ENCODE data around the gene LRCH1.

The LRCH1 gene

DNA sequence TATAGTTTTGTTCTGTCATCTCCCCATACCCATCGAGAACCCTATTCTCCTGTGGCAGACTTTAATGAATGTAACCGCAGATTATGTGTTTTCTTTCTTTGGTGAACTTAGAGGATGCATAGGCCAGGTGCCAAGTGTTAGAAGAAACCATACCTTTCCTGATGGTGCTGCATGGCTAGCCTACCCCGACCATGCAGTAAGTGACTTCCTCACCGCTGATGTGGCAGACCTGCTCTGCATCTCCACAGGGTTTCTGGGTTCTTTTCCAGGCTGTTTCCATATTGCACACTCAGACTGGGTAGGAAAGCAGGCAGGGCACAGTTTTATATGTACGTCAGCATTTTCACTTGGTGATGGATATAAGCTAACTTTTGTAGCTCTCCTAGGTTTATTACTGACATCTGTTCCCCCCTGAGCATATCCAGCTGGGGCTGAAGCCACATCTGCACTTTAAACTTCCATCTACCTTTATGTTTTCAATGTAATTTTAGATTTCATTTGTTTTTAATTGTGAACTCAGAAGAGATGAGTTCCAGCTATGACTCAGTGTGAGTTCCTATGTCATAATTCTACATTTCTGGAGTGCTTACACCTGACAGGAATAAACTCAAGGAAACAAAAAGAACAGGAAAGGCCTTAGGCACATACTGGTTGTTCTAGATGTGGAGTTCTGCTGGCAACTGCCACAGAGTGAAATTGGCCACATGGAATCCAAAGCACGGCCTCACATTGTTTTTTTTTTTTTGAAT lies 42.3 kb downstream of the LRCH1 start:
- DNase-seq = no peak

- DNase-seq = no peak
Measured at GRCh38 chr13:46595885-46596275, 42.9 kb downstream of the LRCH1 start.

DNA sequence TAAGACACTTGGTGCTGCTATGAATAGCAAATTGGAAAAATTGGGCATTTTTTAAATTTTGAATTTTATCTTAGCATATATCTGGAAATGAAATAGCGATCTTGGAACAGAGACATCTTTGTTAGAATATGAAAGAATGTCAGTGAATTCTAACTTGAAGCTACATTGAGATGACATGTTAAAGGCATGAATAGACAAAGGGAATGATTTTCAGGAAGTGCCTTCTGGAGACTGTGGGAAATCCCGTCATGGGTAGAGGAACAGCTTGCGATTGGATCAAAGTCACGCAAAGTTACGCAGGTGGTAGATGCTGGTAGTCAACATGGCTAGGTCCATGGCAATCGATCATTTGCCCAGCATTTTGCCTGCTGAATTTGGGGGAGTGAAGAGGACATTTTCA lies 43.5 kb downstream of the LRCH1 start:
- DNase-seq = no peak

DNA sequence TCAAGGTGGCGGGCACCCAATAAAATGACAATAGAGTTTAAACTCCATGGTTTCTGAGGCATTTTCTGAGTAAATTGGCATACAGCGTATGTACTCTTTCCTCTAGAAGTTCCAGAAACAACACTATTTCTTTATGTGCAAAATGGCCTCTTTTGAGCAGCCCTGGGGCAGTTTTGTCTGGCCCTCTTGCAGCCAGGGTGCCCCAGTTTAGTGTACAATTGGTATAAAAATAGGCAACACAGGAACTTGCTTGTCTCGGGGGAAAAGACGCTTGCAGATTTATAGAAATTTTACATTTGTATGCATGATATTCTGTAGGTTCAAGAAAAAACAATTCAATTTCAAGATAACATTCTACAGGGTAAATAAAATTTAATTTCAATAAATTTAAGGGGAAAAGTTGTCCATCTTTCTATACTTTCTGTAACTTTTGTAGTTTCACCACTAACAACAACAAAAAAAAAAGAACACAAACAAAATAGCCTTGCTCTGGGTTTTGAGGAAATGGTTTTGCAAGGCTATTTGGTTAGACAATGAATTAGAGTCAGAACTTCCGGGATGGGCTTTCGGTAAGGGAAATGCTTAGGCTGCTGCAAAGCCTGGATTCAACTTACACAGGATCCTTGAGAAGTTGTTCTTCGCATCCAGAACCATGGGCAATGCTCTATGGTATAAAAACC lies 45.3 kb downstream of the LRCH1 start:
- DNase-seq = no peak

DNA sequence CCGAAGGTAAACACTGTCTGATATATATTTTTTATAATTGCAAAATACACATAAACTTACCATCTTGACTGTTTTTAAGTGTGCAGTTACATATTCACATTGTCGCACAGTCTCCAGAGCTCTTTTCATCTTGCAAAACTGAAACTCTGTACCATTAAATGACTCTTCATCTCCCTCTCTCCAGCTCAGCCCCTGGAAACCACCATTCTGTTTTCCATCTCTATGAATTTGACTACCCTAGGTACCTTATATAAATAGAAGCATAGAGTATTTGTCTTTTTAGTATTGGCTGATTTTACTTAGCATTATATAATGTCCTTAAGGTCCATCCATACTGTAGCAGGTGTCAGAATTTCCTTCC lies 45.8 kb downstream of the LRCH1 start:
- DNase-seq = no peak

DNA sequence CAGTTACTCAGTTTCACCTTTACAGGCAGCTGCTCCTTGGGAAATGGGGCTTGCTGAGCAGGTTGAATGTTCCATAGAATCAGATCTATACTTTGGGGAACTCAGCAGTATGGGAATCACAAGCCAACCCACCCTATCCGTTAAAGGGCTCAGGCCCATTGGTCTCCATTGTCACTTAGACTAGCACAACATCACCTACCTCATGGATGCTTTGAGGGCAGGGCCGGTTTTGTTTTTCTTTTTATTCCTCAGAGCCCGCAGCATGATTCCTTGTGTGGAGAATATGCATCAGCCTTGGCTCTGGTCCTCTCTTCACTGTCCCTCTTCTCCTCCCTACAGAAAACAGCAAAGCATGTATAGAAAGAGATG lies 48.0 kb downstream of the LRCH1 start:
- DNase-seq = no peak

DNA sequence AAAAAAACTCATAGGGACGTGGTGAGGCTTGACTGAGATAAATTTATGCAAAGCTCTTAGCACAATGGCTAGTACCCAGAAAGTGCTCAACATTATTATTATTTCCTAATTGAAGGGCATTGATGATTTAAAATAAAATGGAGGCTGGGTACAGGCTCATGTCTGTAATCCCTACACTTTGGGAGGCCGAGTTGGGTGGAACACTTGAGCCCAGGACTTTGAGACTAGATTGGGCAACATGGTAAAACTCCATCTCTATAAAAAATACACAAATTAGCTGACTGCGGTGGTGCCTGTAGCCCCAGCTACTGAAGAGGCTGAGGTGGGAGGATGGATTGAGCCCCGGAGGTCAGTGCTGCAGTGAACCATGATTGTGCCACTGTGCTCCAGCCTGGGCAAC lies 49.6 kb downstream of the LRCH1 start:
- no peak for DNase-seq

GRCh38 chr13:46603165-46603603 lies 50.2 kb downstream of the LRCH1 start:
- DNase-seq = no peak

- DNase-seq = no peak
Measured at GRCh38 chr13:46604226-46604990, 51.4 kb downstream of the LRCH1 start.

DNA sequence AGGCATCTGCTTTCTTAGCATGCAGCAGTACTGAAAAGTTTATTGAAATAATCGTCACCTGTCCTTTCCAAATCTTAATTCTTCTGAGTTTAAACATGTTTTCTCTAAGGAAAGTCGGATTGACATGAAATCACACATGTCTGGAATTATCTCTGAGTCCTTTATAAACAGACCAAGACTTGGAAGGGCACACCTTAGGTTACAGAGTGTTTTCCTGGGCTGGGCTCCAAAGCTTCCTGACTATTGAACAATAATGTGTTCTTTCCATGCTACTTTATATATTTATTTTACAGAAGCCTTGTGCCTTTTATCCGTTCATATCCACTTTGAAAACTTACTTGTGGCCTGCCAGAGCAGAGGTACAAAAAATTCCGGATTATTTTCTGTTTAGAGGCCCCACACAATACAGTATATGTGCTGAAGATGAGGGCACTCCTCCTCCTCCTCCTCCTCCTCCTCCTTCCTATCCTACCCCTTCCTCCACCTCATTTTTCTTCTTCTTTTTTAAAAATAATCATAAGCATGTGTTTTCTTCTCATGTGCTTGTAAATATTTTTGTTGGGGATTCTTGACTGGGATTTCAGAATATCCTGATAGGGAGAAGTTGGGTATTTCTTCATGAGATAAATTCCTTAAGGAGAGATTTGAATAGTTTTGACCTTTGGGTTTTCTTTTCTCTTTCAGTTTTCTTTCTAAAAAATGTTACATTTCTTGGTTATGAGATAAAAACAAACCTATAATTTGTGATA lies 52.3 kb downstream of the LRCH1 start:
- DNase-seq = no peak

DNA sequence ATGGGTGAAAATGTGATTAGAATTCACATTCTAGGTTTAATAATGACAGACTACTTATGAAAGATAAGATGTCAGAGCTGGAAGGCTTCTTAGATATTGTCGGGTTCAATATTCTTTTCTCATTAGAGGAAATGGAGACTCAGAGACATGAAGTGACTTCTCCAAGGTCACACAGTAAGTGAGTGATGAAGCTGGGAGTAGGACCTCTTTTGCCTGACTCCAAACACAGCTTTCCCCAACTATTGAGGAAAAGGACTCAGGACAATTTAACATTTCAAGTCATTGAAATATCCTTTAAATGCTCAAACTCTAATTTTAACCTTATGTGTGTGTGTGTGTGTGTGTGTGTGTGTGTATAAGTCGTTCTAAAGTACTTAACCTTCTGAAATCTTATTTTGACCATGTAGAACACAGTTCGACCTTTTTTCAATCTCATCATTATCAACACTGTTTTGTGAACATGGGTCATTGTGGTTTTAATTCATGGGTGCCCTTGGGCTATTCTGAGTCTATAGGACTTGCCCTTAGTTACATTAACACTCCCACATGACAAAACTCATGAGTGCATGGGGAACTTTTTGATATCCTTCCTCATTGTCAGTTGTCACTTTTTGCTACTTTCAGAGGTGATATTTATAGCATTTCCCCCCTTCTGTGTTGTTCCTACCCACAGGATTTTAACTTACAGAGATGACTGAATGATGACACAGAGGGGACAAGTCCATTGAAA lies 53.0 kb downstream of the LRCH1 start:
- no peak for DNase-seq

GRCh38 chr13:46606970-46607369 lies 54.0 kb downstream of the LRCH1 start:
- no peak for DNase-seq

- DNase-seq = no peak
Measured at GRCh38 chr13:46607768-46608564, 55.0 kb downstream of the LRCH1 start.

DNA sequence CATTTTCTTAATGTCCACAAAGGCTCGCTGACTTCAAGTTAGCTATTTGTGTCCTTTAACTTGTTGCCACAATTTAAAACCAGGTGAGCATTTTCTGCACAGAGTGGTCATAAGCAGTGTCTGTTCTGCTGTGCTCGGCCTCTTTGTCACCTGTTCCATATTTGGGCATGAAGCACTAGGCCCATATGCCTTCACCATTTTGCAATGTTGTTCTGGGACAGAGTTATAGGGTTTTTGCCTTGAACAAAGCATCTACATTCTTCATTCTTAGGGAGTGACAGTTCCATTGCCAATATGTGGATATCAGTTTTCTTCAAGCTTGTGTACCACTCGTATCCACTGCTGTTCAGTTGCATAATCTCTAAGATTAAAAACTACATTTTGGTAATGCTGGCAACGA lies 56.1 kb downstream of the LRCH1 start:
- no peak for DNase-seq

DNA sequence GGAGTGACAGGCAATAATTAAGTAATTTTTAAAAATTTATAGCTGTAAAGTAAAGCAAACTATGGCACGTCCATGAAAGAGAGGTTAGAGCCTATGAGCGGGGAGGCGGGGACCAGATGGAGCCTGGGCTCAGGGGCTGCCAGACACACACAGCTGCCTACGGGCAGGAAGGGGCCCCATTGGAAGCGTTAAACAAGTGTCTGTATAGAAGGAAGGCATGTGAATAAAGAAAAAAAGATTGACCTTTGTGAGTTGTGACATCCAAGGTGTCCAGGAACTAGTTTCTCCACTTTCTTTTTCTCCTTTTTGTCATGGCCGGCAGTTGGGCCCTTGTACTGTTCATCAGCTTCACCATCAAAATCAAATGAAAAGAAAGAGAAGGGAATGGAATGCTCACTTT lies 56.8 kb downstream of the LRCH1 start:
- DNase-seq = no peak

DNA sequence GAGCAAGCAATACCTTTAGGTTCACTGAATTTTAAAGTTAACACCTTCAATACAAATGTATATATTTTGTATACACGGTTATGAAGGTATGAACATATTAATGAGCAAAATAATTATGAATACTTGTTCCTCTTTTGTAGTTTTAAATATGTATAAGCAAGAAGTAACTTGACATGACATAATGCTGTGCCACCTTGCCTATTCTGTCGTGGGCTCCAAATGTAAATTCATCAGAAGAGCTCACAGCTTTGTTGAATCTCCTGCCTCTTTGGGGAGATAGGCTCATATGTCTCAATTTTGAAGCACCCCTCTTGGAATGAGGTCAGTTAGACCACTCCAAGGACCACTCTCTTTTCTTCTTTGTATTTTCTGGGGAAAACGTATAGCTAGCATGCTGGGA lies 59.3 kb downstream of the LRCH1 start:
- DNase-seq = no peak

DNA sequence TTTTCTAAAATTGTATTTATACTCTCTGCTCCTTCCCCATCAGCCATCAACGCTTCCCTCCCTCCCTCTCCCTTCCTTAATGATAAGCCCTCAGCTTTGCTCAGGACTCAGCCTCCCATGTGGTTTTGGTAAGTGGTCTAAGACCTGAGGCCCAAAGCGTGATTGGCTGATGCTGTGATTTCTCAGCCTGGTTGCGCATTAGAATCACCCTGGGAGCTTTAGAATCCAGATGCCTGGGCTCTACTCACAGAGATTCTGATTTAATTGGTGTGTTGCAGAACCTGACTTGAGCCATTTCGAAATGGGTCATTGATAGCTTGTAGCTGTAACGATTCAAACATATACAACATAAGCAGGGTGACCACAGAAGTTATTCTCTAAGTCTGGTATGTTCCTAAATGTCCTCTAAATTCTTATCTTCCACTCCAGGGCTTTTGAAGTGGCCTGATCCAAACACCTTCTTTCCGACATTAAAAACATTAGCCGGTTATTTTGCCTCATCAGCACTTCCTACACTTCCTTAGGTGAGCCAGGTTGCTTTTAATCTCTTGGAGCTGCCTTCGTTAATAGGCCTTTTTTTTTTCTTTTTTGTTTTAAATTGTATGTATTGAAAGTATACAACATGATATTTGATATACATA lies 60.6 kb downstream of the LRCH1 start:
- DNase-seq = no peak

DNA sequence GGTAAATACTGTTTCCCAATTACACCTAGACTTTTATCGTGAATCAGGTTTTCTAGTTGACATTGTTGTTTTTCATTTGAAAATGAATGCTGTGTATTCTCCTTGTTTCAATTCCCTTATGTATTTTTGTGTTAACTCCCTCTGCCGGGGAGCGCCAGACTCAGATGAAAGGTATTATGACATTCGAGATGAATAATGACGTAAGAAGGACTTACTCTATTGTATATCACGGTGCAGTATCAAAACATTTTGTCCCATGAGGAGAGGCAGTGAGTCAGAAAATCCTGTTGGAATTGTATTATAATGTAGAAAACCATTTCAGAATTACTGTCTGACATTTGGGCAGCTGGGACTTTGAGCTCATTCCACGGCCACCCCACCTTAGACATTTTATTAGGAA lies 61.6 kb downstream of the LRCH1 start:
- no peak for DNase-seq

DNA sequence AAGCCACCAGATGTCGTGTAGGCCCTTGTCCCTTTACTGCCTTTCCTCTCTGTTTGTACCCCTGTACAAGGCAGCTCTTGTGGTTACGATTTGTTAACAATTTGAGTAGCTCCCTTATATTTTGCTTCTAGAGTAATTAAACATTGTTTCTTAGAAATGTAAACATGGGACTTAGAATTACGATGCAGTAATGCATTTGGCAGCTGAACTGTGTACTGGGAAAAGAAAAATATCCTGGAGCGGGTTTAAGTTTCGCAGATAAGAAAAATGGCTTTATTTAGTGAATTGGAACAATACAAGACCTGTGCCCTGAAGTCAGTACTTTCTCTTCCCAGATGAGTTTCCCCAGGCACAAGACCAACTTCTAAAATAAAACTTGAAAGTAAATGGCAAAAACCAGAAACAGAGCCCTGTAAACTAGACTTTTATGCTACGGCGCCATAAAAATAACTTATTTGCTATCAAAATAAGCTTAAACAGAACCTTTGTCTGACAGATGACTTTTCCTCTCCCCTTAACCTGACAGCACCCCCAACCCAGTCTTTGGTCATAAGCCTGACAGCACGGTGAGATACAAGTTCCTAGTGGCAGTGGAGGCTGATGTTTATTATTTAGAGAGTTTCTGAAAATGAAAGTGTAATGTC lies 63.0 kb downstream of the LRCH1 start:
- no peak for DNase-seq

DNA sequence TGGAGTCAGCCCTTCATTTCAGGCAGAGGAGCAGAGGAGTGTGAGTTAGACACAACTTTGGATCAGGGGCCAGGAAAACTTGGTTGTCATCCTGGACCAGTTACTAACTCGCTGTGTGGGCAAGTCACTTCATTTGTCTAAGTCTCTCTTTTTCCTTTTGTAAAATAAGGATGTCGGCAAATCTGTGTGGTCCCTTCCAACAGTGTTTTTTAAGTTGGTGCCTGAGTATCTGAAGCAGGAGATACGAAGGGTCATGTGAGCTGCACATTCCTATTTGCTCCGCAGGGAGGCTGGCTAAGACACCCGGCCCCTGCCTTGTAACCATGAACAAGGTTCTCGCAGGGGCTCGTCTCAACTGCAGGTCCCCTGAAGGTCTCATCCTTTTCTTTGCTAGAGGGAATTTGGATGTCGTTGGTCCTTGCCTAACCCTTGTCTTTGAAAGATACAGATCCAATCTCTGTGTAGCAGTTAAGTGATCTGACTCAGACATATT lies 64.3 kb downstream of the LRCH1 start:
- DNase-seq = no peak

Measured in central memory CD4-positive, alpha-beta T cell (primary cell).